AG10803 (cell line): Measurements from ENCODE around the gene PSMB3.

Source experiments
- DNase-seq: peaks from one replicate; pipeline ENCODE4 v3.0.0; 2010; ENCODE audit warnings: low read depth
- H3K4me3 ChIP-seq: 2 replicates; pipeline ENCODE4 v1.5.1; 2011; ENCODE audit warnings: mild to moderate bottlenecking, low read length, control low read depth
- CTCF ChIP-seq: conservative IDR thresholded peaks from 2 replicates; pipeline ENCODE4 v1.5.1; 2011; ENCODE audit warnings: mild to moderate bottlenecking, low read length, control low read depth, inconsistent platforms

The PSMB3 gene

GRCh38 chr17:38748892-38749222 is 3.7 kb upstream of the PSMB3 start:
- H3K4me3 ChIP-seq = peak overlapping the region; percentile 86
- no peak for TF ChIP-seq CTCF
- no peak for DNase-seq

GRCh38 chr17:38749223-38750043 is 3.1 kb upstream of the PSMB3 start:
- DNase-seq = peak; percentile 50
- no peak for TF ChIP-seq CTCF

GRCh38 chr17:38750044-38750311 is 2.6 kb upstream of the PSMB3 start:
- no peak for TF ChIP-seq CTCF
- DNase-seq = no peak
- peak overlapping the region; percentile 86 for H3K4me3 ChIP-seq

More at GRCh38 chr17:38749223-38750043, 3.1 kb upstream of the PSMB3 start:
- peak overlapping the region; percentile 86 for H3K4me3 ChIP-seq

GRCh38 chr17:38750312-38751121 is 2.0 kb upstream of the PSMB3 start:
- peak overlapping the region; percentile 16 for H3K4me3 ChIP-seq
- TF ChIP-seq CTCF = no peak
- no peak for DNase-seq

- DNase-seq = peak; percentile 17
- peak overlapping the region; percentile 34 for H3K4me3 ChIP-seq
- no peak for TF ChIP-seq CTCF
Measured at GRCh38 chr17:38751144-38751807, 1.3 kb upstream of the PSMB3 start.

- no peak for TF ChIP-seq CTCF
- peak; percentile 85 for DNase-seq
- H3K4me3 ChIP-seq = peak overlapping the region; percentile 99
Measured at GRCh38 chr17:38751808-38752307, 683 bp upstream of the PSMB3 start.
